Peyer's patch (tissue), 4 donors: ENCODE results near the gene BNIP5. TPM values are rescaled to one million over a fixed set of nuclear protein-coding genes. Genes with fewer than 3 reads are reported as not detected.

Source experiments
- DNase-seq, 3 donors: peaks; one replicate each; pipeline ENCODE4 v3.0.0-alpha.2; 2017 to 2019
- H3K27ac ChIP-seq, 4 donors: fragments of 200-600 bp; sonication (generic); one replicate each; pipeline ENCODE4 v1.5.1; 2016 to 2019
- H3K27me3 ChIP-seq, 2 donors: fragments of 200-600 bp; sonication (generic); one replicate each; pipeline ENCODE4 v1.5.1; 2019
- H3K36me3 ChIP-seq, 3 donors: fragments of 200-600 bp; sonication (generic); one replicate each; pipeline ENCODE4 v1.5.1; 2016 to 2019
- H3K4me1 ChIP-seq, 4 donors: fragments of 200-600 bp; sonication (generic); one replicate each; pipeline ENCODE4 v1.5.1; 2016 to 2019
- H3K4me3 ChIP-seq, 4 donors: fragments of 200-600 bp; sonication (generic); 1 replicate in 3 of 4; 2 replicates in 1 of 4; pipeline ENCODE4 v1.5.1; 2016 to 2019; ENCODE audit warnings: mild to moderate bottlenecking in 1 of 4
- H3K9me3 ChIP-seq, 4 donors: fragments of 200-600 bp; sonication (generic); one replicate each; pipeline ENCODE4 v1.5.1; 2016 to 2019; ENCODE audit warnings: mild to moderate bottlenecking in 1 of 4
- POLR2A ChIP-seq, 2 donors: fragments of 450-650 bp; IDR thresholded peaks; one replicate each; pipeline ENCODE4 v1.5.1; 2017; ENCODE audit warnings: antibody characterized with exemption in 2 of 2, mild to moderate bottlenecking in 2 of 2, moderate library complexity in 2 of 2
- total RNA-seq, 4 donors: library from RNA; depleted of rRNA; stranded (reverse); fragments of >200 nt; gene quantifications; one replicate each; pipeline ENCODE4 v1.1.0, GENCODE V29; 2016
- TF ChIP-seq, protein P1 (sequence below), 6 experiments: fragments of 450-650 bp in 4 of 6; fragments of 200-600 bp in 2 of 6; sonication (generic) in 1 of 6; IDR thresholded peaks; one replicate each; pipeline ENCODE4 v1.5.1; 2017 to 2019; ENCODE audit warnings: antibody characterized with exemption in 6 of 6, mild to moderate bottlenecking in 3 of 6, moderate library complexity in 1 of 6

BNIP5 gene
- total RNA-seq, 4 donors from 2014 or later: 9.1 to 35.4 (median 25.3) TPM

GRCh38 chr6:36372088-36372487 lies 35.4 kb upstream of the BNIP5 start:
- Histone ChIP-seq H3K4me3 (no peak overlapping the region), H3K9me3 (no peaks in the 10 kb centered on the region), H3K27ac (no peak overlapping the region), H3K36me3 (peaks cover 0 to 8% (median 0%) of the 10 kb centered on the region in 3 donors), H3K4me1 (no peaks in the 10 kb centered on the region), H3K27me3 (no peaks in the 10 kb centered on the region)
- DNase-seq: no peak
- TF ChIP-seq, protein P1, sequence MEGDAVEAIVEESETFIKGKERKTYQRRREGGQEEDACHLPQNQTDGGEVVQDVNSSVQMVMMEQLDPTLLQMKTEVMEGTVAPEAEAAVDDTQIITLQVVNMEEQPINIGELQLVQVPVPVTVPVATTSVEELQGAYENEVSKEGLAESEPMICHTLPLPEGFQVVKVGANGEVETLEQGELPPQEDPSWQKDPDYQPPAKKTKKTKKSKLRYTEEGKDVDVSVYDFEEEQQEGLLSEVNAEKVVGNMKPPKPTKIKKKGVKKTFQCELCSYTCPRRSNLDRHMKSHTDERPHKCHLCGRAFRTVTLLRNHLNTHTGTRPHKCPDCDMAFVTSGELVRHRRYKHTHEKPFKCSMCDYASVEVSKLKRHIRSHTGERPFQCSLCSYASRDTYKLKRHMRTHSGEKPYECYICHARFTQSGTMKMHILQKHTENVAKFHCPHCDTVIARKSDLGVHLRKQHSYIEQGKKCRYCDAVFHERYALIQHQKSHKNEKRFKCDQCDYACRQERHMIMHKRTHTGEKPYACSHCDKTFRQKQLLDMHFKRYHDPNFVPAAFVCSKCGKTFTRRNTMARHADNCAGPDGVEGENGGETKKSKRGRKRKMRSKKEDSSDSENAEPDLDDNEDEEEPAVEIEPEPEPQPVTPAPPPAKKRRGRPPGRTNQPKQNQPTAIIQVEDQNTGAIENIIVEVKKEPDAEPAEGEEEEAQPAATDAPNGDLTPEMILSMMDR (IDR thresholded peaks at IDR 0.05): no peak
- no peak for TF ChIP-seq POLR2A (IDR thresholded peaks at IDR 0.05)

DNA sequence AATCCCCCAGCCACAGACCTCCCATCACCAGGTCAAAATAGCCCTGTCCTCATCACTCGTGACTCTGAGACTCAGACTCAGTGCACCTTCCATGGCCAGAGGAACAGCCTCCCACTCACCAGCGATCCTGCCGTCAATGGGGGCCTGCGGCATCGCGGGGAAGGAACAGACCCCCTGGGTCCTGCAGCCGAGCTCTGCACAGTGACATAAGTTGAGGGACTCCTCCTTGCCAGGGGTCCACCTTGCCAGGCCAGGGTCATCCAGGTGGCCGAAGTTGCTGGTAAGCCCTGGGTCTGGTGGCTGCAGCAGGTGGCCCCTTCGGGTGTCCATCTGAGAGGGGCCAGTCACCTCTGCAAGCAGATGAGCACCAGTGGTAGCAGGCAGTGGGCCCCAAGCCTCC lies 34.5 kb upstream of the BNIP5 start:
- Histone ChIP-seq H3K9me3 (no peaks in the 10 kb centered on the region), H3K27ac (no peak overlapping the region), H3K36me3 (peaks cover 0 to 8% (median 0%) of the 10 kb centered on the region in 3 donors), H3K4me1 (no peaks in the 10 kb centered on the region), H3K4me3 (no peak overlapping the region), H3K27me3 (no peaks in the 10 kb centered on the region)
- no peak for TF ChIP-seq POLR2A (IDR thresholded peaks at IDR 0.05)
- DNase-seq: no peak

- H3K4me1 ChIP-seq: no peaks in the 10 kb centered on the region
Measured at GRCh38 chr6:36370638-36371037, 34.0 kb upstream of the BNIP5 start.

DNA sequence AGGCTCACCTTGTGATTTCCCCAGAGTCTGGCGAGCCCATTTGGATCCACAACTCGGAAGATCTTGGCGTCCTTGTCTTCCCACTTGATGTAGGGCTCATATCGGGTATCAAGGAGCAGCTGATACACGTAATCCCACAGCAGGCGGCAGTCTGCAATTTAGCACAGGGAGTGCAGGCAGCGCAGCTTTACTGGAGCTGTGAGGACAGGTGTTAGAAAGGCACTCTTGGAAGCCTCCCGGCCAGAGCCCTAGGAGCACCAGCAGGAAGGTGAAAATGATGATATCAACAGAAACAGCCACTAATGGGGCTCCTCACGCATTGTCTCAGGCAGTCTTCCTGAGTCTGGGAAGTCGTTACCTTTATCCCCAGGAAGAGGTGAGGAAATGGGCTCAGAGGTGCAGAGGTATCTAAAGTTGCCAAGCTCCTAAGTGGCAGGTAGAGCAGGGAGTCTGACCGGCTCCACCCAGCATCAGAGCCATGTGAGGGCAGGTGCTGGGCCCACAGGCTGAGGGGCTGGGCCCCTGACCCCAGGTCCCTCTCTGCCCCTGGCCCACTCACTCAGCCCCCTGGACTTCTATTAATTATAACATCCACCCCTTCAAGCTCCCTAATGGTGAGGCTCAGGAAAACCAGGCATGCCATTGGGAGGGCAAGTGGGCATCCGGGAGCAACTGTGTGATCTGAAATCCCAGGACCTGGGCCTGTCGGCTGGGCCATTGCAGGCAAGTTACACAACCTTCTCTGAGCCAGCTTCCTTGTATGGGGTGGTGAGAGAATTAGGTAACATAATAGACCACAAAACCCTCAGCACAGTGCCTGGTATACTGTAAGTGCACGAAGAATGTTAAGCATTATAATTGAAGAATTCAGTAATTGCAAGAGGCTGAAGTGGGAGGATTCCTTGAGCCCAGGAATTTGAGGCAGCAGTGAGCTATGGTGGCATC lies 32.5 kb upstream of the BNIP5 start:
- Histone ChIP-seq H3K4me3 (no peak overlapping the region), H3K27ac (no peak overlapping the region), H3K27me3 (no peaks in the 10 kb centered on the region), H3K36me3 (peaks cover 0 to 8% (median 0%) of the 10 kb centered on the region in 3 donors), H3K9me3 (no peaks in the 10 kb centered on the region), H3K4me1 (peaks cover 0 to 10% (median 0%) of the 10 kb centered on the region in 4 donors)
- no peak for DNase-seq
- TF ChIP-seq, protein P1 (IDR thresholded peaks at IDR 0.05): no peak
- TF ChIP-seq POLR2A (IDR thresholded peaks at IDR 0.05): no peak

More at GRCh38 chr6:36370638-36371037, 34.0 kb upstream of the BNIP5 start:
- peaks cover 0 to 8% (median 0%) of the 10 kb centered on the region in 3 donors for H3K36me3 ChIP-seq
- no peaks in the 10 kb centered on the region for H3K27me3 ChIP-seq
- DNase-seq: no peak
- no peaks in the 10 kb centered on the region for H3K9me3 ChIP-seq
- no peak for TF ChIP-seq POLR2A (IDR thresholded peaks at IDR 0.05)
- no peak overlapping the region for H3K27ac ChIP-seq
- H3K4me3 ChIP-seq: no peak overlapping the region

- Histone ChIP-seq H3K27me3 (no peaks in the 10 kb centered on the region), H3K4me3 (no peak overlapping the region), H3K4me1 (peaks cover 0 to 10% (median 0%) of the 10 kb centered on the region in 4 donors), H3K9me3 (no peaks in the 10 kb centered on the region), H3K27ac (no peak overlapping the region), H3K36me3 (peaks cover 0 to 8% (median 0%) of the 10 kb centered on the region in 3 donors)
- no peak for DNase-seq
- no peak for TF ChIP-seq POLR2A (IDR thresholded peaks at IDR 0.05)
- TF ChIP-seq, protein P1 (IDR thresholded peaks at IDR 0.05): no peak
Measured at GRCh38 chr6:36368421-36368820, 31.7 kb upstream of the BNIP5 start.

DNA sequence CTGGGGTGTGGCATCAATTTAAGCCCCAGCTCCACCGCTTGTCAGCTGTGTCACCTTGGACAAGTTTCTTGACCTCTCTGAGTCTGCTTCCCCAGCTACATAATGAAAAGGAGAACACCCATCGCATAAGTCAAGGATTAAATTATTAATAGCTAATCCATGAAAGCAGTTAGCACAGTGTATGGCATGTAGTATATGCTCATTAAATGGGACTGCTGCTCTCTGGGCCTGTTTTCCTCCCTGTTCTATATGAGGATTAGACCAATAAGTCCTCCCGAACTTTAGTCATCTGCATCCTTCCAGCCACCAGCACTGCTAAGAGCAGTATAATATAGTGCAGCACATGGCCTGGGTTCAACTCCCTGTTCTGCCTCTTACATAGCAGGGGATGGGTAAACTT lies 31.1 kb upstream of the BNIP5 start:
- no peaks in the 10 kb centered on the region for H3K27me3 ChIP-seq
- no peaks in the 10 kb centered on the region for H3K9me3 ChIP-seq
- peaks cover 0 to 10% (median 0%) of the 10 kb centered on the region in 4 donors for H3K4me1 ChIP-seq
- peaks cover 0 to 8% (median 0%) of the 10 kb centered on the region in 3 donors for H3K36me3 ChIP-seq
- no peak for DNase-seq
- TF ChIP-seq POLR2A (IDR thresholded peaks at IDR 0.05): no peak
- TF ChIP-seq, protein P1 (IDR thresholded peaks at IDR 0.05): no peak
- no peak overlapping the region for H3K4me3 ChIP-seq
- H3K27ac ChIP-seq: no peak overlapping the region
